Neural crest cell (in vitro differentiated cells): ENCODE results near the gene RANBP3L. TPM values are rescaled to one million over a fixed set of nuclear protein-coding genes. Genes with fewer than 3 reads are reported as not detected.

Experiments used
- DNase-seq: peaks from one replicate; pipeline ENCODE4 v3.0.0; 2021; ENCODE audit warnings: low read depth, mixed read lengths, low spot score
- H3K27ac Mint-ChIP-seq: one replicate; pipeline ENCODE4 v1.8.0; 2021; ENCODE audit warnings: mild to moderate bottlenecking, mixed read lengths; ENCODE audit not compliant: unreplicated experiment
- H3K27me3 Mint-ChIP-seq: 2 replicates; pipeline ENCODE4 v1.8.0; 2021; ENCODE audit warnings: low read depth, mild to moderate bottlenecking, mixed read lengths
- H3K36me3 Mint-ChIP-seq: 2 replicates; pipeline ENCODE4 v1.8.0; 2021; ENCODE audit warnings: low read depth, mild to moderate bottlenecking, mixed read lengths
- H3K4me1 Mint-ChIP-seq: 2 replicates; pipeline ENCODE4 v1.8.0; 2021; ENCODE audit warnings: mixed read lengths
- H3K4me3 Mint-ChIP-seq: one replicate; pipeline ENCODE4 v1.8.0; 2021; ENCODE audit warnings: mild to moderate bottlenecking, mixed read lengths
- H3K9me3 Mint-ChIP-seq: 2 replicates; pipeline ENCODE4 v1.8.0; 2021; ENCODE audit warnings: mixed read lengths
- CTCF ChIP-seq: fragments of 200-600 bp; sonication (generic); conservative IDR thresholded peaks from 2 replicates; pipeline ENCODE4 v1.5.0; 2021; ENCODE audit warnings: antibody characterized with exemption, mild to moderate bottlenecking
- total RNA-seq: library from RNA; stranded (reverse); gene quantifications from 2 replicates; pipeline ENCODE4 v1.2.1, GENCODE V29; 2021

RANBP3L gene
- total RNA-seq, 1 donor from 2014 or later, result not detected

DNA sequence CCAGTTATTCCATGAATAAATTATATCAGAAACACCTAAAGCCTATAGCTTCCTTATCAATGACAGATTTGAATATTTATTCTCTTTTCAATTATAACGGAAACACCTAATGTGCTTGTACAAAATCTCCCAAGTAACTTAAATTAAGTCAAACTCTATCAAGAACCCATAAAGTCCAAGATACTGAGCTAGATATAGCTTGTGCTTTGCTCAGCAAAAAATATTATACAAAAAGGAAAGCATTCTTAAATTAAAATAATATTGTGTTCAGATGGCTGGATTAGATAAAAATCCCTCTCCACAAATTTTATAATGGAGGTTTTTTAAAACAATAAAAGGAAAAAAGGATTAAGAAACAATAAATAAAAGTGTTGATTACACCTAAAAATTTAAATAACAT is 83.7 kb downstream of the RANBP3L start:
- peaks cover 6% of the 10 kb centered on the region for H3K36me3 Mint-ChIP-seq
- H3K9me3 Mint-ChIP-seq, result no peaks in the 10 kb centered on the region
- no peak for DNase-seq
- H3K27ac Mint-ChIP-seq, result no peak overlapping the region
- H3K4me1 Mint-ChIP-seq, result peaks cover 7% of the 10 kb centered on the region
- TF ChIP-seq CTCF, result no peak
- H3K27me3 Mint-ChIP-seq, result no peaks in the 10 kb centered on the region
- no peak overlapping the region for H3K4me3 Mint-ChIP-seq

- peaks cover 9% of the 10 kb centered on the region for H3K36me3 Mint-ChIP-seq
- peaks cover 7% of the 10 kb centered on the region for H3K4me1 Mint-ChIP-seq
- H3K9me3 Mint-ChIP-seq, result no peaks in the 10 kb centered on the region
- no peak overlapping the region for H3K4me3 Mint-ChIP-seq
- no peak for DNase-seq
- no peaks in the 10 kb centered on the region for H3K27me3 Mint-ChIP-seq
- no peak overlapping the region for H3K27ac Mint-ChIP-seq
- no peak for TF ChIP-seq CTCF
These were observed 84.1 kb downstream of the RANBP3L start for GRCh38 chr5:36217567-36217966.

GRCh38 chr5:36215910-36216309 is 85.8 kb downstream of the RANBP3L start:
- DNase-seq, result no peak
- Mint-ChIP-seq H3K27ac (no peak overlapping the region), H3K9me3 (no peaks in the 10 kb centered on the region), H3K4me1 (peaks cover 7% of the 10 kb centered on the region), H3K4me3 (no peak overlapping the region), H3K36me3 (peaks cover 7% of the 10 kb centered on the region), H3K27me3 (no peaks in the 10 kb centered on the region)
- no peak for TF ChIP-seq CTCF

- H3K4me1 Mint-ChIP-seq, result peaks cover 7% of the 10 kb centered on the region
- peaks cover 4% of the 10 kb centered on the region for H3K36me3 Mint-ChIP-seq
These were observed 87.3 kb downstream of the RANBP3L start for GRCh38 chr5:36214436-36214835.

GRCh38 chr5:36209664-36210063 is 92.0 kb downstream of the RANBP3L start:
- no peak overlapping the region for H3K4me3 Mint-ChIP-seq
- no peak overlapping the region for H3K27ac Mint-ChIP-seq
- no peak for DNase-seq
- H3K9me3 Mint-ChIP-seq, result no peaks in the 10 kb centered on the region
- H3K36me3 Mint-ChIP-seq, result peaks cover 16% of the 10 kb centered on the region
- TF ChIP-seq CTCF, result no peak
- no peaks in the 10 kb centered on the region for H3K27me3 Mint-ChIP-seq
- H3K4me1 Mint-ChIP-seq, result no peaks in the 10 kb centered on the region

More at GRCh38 chr5:36214436-36214835, 87.3 kb downstream of the RANBP3L start:
- no peak overlapping the region for H3K27ac Mint-ChIP-seq
- no peak for TF ChIP-seq CTCF
- no peaks in the 10 kb centered on the region for H3K9me3 Mint-ChIP-seq
- H3K4me3 Mint-ChIP-seq, result no peak overlapping the region
- no peaks in the 10 kb centered on the region for H3K27me3 Mint-ChIP-seq
- DNase-seq, result no peak

GRCh38 chr5:36208786-36209185 is 92.9 kb downstream of the RANBP3L start:
- Mint-ChIP-seq H3K27me3 (no peaks in the 10 kb centered on the region), H3K36me3 (peaks cover 16% of the 10 kb centered on the region), H3K4me1 (no peaks in the 10 kb centered on the region), H3K9me3 (no peaks in the 10 kb centered on the region), H3K27ac (no peak overlapping the region), H3K4me3 (no peak overlapping the region)
- no peak for DNase-seq
- no peak for TF ChIP-seq CTCF
